Upper lobe of right lung (tissue), 1 donor: Measurements from ENCODE around the gene SPACDR. TPM values are rescaled to one million over a fixed set of nuclear protein-coding genes. Genes with fewer than 3 reads are reported as not detected.

Source experiments
- ATAC-seq: fragments of 200-7000 bp; cut with Tn5 transposase; one replicate; pipeline ENCODE4 v1.9.1; 2020; ENCODE audit warnings: mild to moderate bottlenecking, moderate library complexity
- DNase-seq: peaks from one replicate; pipeline ENCODE4 v3.0.0-alpha.2; 2020
- H3K27ac ChIP-seq: fragments of 200-600 bp; one replicate; pipeline ENCODE4 v1.8.0; 2022
- H3K27me3 ChIP-seq: fragments of 200-600 bp; one replicate; pipeline ENCODE4 v1.8.0; 2022; ENCODE audit warnings: mild to moderate bottlenecking
- H3K36me3 ChIP-seq: fragments of 200-600 bp; one replicate; pipeline ENCODE4 v1.8.0; 2022
- H3K4me1 ChIP-seq: fragments of 200-600 bp; one replicate; pipeline ENCODE4 v1.8.0; 2022
- H3K4me3 ChIP-seq: fragments of 200-600 bp; one replicate; pipeline ENCODE4 v1.8.0; 2022; ENCODE audit warnings: mild to moderate bottlenecking
- H3K9me3 ChIP-seq: fragments of 200-600 bp; one replicate; pipeline ENCODE4 v1.8.0; 2022
- CTCF ChIP-seq: fragments of 200-600 bp; IDR thresholded peaks from one replicate; pipeline ENCODE4 v1.8.0; 2022; ENCODE audit warnings: antibody characterized with exemption
- intact Hi-C: fragments of 100-400 bp; cut with DNase I; formaldehyde crosslinking; loops from one replicate; pipeline ENCODE4 v1.11.0; 2022
- total RNA-seq: library from RNA; stranded (reverse); fragmentation: NEBNext Ultra II Directional; extraction: Animal tissue kit (Norgen Biotek cat#: 25700); gene quantifications from one replicate; pipeline ENCODE4 v1.2.1, GENCODE V29; 2021
- donor health status: DM: no; HTN: yes; CAD: no; lungs with severe emphysema.

The SPACDR gene
- total RNA-seq, 1 donor from 2014 or later, result 1.8 TPM

GRCh38 chr7:100425347-100425746, 38.7 kb downstream of the SPACDR start:
- intact Hi-C loops, result no loop called here
- ATAC-seq, result no peak
- no peak for TF ChIP-seq CTCF

GRCh38 chr7:100423315-100423714, 40.7 kb downstream of the SPACDR start:
- no peak for ATAC-seq
- H3K27me3 ChIP-seq, result no peaks in the 10 kb centered on the region
- DNase-seq, result no peak
- H3K27ac ChIP-seq, result no peak overlapping the region
- TF ChIP-seq CTCF, result no peak
- intact Hi-C loops, result no loop called here
- H3K36me3 ChIP-seq, result no peaks in the 10 kb centered on the region
- no peaks in the 10 kb centered on the region for H3K9me3 ChIP-seq
- no peak overlapping the region for H3K4me3 ChIP-seq
- peaks cover 5% of the 10 kb centered on the region for H3K4me1 ChIP-seq

More at GRCh38 chr7:100425347-100425746, 38.7 kb downstream of the SPACDR start:
- Histone ChIP-seq H3K27me3 (no peaks in the 10 kb centered on the region), H3K9me3 (no peaks in the 10 kb centered on the region), H3K4me1 (peaks cover 5% of the 10 kb centered on the region), H3K36me3 (no peaks in the 10 kb centered on the region), H3K27ac (no peak overlapping the region), H3K4me3 (no peak overlapping the region)
- DNase-seq, result no peak

DNA sequence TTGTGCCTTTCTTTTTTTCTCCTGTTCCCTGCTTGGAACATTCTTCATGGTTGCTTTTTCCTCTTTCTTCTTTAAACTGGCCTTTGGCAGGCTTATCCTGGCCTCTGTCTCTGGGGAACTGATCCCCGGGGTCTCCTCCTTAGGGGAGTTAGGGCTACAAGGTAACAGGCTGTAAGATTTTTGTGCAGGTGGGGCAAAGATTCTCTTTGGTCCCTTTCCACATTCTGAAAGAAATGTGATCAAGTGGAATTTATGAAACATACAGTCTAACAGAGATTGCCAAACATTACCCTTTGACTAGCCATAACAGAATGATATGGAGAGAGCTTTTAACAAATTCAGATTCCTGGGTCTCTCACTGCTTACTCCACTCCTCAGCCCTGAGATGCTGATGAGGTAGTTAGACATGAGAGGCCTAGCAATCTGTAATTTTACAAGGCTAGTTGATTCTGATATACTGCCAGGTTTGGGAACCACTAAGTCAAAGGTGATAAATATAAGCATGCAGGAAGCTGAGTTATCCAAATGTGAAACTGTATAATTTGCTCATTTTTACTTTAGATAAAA, 44.3 kb downstream of the SPACDR start:
- Histone ChIP-seq H3K4me3 (no peak overlapping the region), H3K4me1 (no peaks in the 10 kb centered on the region), H3K27ac (no peak overlapping the region), H3K9me3 (no peaks in the 10 kb centered on the region), H3K27me3 (no peaks in the 10 kb centered on the region), H3K36me3 (no peaks in the 10 kb centered on the region)
- no peak for ATAC-seq
- no peak for TF ChIP-seq CTCF
- no peak for DNase-seq
- intact Hi-C loops, result no loop called here

DNA sequence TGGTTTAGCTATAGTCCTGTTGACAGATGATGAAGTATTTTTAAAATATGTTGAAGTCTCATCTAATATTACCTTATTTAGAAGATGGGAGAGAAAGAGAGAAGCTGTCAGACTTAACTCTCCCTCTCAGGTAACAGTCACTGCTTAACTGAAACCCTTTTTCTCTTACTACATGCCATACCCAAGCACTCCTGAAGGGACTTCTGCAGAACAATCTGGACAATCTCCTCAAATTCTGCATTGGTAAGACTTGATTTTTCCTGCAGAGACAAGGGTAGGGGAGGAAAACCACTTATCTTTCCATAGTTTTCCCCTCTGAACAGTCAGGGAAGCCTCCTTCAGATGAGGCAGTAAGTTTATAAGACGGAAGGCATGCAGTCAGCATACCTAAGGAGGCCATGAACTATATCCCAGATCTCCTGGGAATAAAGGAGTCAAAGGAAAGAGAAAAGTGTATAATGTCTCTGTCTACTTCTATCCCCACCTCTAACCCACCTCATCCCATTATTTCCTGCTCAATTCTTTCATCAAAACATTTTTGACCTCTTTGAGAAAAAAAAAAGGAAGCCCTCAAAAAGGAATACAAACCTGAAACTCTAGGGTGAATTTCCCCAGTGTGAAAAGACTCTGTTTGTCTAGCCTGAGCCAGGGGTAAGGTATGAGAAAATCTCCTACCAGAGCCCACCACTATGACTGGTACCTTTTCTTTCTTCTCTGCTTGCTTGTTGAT, 45.0 kb downstream of the SPACDR start:
- Histone ChIP-seq H3K9me3 (no peaks in the 10 kb centered on the region), H3K36me3 (no peaks in the 10 kb centered on the region), H3K27me3 (no peaks in the 10 kb centered on the region), H3K4me3 (no peak overlapping the region), H3K4me1 (no peaks in the 10 kb centered on the region), H3K27ac (no peak overlapping the region)
- ATAC-seq (no peak), DNase-seq (no peak)
- TF ChIP-seq CTCF, result no peak
- intact Hi-C loops, result no loop called here

GRCh38 chr7:100415448-100415847, 48.6 kb downstream of the SPACDR start:
- Histone ChIP-seq H3K9me3 (no peaks in the 10 kb centered on the region), H3K27ac (no peak overlapping the region), H3K4me1 (no peaks in the 10 kb centered on the region), H3K36me3 (no peaks in the 10 kb centered on the region), H3K27me3 (no peaks in the 10 kb centered on the region), H3K4me3 (no peak overlapping the region)
- no peak for TF ChIP-seq CTCF
- ATAC-seq (no peak), DNase-seq (no peak)
- intact Hi-C loops, result no loop called here
